ENCODE results near the gene GATAD2A.
A peak's percentile ranks its signal among the peaks of the same experiment; 100 is the strongest.
"Not testable (repeated sequence)": the region's sequence is repeated elsewhere in the genome, so short reads cannot be mapped to it uniquely, and the experiment has no call there.

Gene GATAD2A

DNA sequence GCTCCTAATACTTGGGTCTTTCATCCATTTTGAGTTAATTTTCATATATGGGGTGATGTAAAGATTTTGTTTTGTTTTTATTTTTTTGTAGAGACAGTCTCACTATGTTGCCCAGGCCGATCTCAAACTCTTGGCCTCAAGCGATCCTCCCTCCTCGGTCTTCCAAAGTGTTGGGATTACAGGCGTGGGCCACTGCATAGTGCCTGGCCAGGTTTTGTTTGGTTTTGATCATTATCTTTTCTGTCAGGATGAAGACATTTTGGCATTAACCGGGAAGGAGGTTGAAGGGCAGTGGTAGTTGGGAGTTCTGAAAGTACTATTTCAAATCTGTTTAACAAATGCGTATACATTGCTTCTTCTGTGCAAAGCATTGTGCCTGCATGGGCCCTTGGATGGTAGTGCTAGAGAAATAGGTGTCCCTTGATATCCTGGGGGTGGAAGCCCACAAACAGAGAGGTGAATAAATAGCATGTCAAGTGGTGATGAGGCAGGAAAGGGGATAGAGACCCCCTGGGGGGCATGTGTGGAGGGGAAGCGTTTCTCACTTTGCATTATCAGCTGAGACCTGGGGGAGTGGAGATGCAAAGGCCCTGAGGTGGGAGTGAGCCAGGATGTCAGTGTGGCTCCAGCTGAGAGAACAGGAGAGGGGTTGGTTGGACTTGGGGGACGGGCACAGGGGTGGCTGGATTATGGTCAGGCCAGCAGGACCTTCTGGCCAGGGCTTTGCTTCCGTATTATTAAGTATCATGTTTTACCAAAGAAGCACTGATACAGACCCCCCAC, 41.4 kb downstream of the GATAD2A start:
- DNase-seq (ENCODE audit: low read depth, low spot score) = no peak

GRCh38 chr19:19447536-19448237, 42.2 kb downstream of the GATAD2A start:
- DNase-seq (ENCODE audit: low read depth, low spot score) = no peak

DNA sequence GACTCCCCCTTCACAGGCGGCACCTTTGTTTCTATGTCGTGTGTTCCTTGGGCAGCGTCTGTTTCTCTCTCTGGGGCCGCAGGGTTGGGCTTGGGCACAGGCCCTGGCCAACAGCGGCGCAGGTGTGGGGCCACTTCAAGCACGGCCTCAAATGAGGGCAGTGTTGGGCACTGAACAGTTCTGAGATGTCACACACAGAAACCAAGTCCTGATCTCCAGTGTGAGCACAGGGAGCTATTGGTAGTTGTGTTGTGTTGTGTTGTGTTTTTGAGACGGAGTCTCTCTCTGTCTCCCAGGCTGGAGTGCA, 42.7 kb downstream of the GATAD2A start:
- DNase-seq (ENCODE audit: low read depth, low spot score) = no peak

DNA sequence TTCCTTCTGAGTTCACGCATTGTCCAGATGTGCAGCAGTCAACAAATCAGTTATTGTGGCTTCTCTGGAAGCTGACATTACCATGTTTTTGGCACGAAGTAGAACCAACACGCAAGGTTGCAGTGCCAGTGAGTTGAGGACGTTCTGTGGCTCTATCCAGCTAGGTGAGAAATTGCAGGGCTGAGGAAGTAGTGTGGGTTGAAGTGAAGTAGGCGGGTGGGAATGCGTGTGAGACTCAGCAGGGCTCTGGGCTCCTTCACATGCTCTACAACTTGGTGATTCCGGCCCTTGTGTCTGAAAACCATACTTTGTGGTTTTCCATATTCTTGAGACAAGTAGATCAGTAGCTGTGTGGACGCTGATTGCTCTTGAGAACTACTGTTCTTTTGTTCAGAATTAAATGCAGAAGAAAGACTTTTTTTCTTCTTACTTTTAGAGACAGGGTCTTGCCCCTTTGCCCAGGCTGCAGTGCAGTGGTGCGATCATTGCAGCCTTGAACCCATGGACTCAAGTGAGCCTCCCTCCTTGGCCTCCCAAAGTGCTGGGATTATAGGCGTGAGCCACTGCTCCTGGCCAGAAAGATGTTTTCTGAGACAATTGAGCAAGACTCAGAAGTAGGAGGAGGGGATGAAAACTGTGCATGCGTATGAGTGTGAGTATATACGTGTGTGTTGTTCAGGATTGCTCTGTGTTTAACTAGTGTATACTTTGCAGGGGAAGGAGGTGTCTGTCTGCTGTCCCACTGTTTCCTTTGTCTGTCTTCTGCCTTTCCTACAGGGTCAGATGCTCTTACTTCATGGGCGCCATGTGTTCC, 46.2 kb downstream of the GATAD2A start:
- no peak for DNase-seq (ENCODE audit: low read depth, low spot score)

DNA sequence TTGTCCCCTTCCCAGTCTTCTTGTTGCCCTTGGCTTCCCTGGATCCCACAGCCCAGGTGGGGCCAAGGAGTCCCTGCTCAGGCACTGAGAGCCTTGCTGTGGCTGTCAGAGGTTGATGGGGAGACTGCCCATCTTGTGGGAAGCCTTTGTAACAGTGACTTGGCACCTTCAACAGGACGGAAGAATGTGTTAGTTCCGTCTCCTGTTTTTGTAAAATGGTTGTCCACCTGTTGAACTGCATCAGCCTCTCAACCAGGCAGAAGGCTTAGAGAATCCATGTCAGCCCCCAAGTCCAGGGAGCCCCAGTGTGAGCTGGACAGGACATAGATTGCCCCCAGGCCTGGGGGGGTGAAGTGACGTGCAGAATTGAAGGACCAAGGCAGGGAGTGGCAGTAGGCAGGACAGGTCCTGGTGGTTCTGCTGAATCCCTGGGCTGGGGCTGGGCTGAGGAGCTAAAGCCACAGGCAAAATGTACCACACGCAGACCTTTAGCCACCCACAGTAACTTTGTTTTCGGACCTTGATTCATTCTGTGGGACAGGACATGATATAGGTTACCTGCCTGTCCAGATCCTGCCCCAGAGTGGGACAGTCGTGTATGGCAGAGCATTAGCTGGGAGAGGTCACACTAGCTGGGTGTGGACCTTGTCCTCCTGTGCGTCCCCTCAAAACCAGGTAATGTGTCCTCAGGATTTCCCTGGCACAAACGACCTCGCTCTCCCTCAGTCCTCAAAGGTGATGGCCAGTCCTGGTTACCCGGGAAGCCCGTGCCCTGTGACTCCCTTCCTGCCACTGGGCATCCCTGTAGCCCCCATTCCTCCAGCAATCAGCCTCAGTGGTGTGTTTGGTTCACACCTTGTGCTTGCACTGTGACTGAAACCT, 47.0 kb downstream of the GATAD2A start:
- DNase-seq (ENCODE audit: low read depth, low spot score) = no peak

GRCh38 chr19:19453125-19453454, 47.6 kb downstream of the GATAD2A start:
- DNase-seq (ENCODE audit: low read depth, low spot score) = no peak

- not testable (repeated sequence) for DNase-seq (ENCODE audit: low read depth, low spot score)
These were observed 49.9 kb downstream of the GATAD2A start for GRCh38 chr19:19455166-19455919.

DNA sequence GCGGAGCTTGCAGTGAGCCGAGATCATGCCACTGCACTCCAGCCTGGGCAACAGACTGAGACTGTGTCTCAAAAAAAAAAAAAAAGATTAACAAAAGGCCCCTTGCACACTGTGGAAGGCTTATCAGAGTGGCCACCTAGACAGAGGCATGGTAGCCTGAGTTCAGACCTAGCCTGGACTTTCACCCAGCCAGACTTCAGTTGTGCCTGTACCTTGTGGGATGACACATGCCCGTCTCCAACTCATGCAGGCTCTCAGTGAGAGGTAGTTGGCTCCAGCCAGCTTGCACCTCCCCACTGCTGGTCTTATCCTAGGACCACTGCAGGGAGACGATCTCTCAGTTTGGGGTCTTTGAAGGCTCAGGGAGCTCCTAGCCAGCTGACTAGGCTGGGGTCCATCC, 52.2 kb downstream of the GATAD2A start:
- DNase-seq (ENCODE audit: low read depth, low spot score) = no peak

DNA sequence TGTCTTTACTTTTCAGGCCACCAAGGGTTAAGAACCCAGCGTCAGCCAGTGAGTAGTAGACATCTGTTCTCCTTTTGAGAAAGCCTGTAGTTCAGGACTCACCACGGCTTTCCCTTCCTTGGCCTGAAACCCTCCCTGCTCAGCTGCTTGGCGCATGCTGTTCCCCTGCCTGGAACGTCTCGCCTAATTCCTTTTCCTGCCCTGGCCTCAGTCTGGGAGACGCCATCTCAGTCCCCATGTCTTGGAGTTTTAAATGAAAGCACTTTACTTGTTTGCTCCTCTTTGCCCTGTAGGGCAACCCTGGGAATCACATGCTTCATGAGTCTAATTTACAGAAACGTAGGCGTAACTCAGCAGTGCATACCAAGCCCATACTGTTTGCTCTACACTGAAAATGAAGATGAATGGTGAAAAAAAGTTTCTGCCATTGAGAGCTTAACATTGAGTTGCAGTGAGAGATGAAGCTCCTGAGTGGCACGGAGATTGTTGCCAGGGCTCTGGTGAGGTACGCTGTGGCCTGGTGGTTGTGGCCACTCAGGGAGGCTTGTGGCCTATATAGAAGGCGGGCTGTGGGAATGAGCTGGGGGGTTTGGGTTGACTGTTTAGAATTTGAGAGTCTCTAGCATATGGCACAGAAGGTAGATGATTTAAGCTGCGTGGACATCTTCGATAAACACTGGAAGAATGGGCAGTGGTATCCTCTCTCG, 52.8 kb downstream of the GATAD2A start:
- DNase-seq (ENCODE audit: low read depth, low spot score) = no peak

DNA sequence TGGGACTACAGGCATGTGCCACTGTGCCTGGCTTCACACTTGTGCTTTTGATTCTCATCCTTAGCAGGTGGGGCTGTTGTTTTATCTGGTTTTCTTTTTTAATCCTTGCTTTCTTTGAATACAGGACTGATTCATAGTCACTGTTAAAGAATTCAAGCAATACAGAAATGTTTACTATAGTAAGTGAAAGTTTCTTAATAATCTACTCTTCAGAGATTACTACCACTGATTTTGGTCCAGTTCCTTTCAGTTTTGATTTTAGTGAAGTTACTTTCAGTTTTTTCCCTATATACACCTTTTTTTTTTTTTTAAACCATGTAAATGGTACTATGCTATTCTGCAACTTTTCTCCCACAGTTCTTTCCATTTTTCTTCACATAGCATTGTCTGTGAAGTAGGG, 53.6 kb downstream of the GATAD2A start:
- DNase-seq (ENCODE audit: low read depth, low spot score) = no peak

DNA sequence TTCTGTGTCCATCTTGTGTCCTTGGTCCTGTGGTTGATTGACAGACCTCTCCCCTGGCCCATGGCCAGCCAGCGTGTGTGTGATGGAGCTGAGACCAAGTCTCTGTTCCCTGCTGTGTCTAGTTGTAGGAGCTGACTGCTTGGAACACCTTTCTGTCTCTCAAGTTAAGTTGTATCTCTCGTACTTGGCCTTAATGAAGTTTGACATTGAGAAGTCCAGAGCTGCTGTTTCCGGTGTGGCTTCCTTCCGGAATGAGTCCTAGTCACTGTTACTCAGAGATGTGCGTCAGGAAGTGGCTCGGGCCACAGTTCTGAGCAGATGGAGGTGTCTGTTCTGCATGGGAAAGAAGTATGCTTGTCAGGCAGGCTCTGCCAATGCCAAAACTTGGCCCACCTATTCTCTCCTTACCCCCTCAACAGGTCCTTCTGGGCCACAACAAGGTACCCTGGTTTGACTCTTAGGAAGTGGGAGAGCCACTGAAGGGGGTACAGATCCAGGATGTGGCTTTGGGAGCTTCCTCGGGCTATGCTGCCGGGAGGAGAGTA, 54.3 kb downstream of the GATAD2A start:
- no peak for DNase-seq (ENCODE audit: low read depth, low spot score)

DNA sequence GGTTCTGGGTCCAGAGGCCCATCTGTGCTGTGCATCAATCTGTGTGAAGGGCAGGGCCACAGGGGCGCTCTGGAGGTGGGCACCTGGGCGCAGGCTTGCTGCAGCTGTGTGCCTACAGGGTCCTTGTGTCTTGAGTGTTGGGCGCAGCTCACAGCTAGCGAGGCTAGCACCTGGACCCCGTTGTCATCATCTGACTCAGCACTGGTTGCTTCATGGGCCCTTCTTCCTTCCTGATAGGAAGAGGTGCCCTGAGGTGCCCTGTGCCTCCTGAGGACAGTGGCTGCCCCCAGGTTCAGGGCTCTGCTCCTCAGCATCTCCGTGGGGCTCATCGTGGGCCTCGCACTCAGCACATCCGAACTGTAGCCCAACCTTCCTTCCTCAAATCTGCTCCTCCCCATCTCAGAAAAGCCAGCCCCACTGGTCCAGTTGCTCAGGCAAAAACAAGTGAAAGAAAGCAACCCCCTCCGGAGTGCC, 54.8 kb downstream of the GATAD2A start:
- no peak for DNase-seq (ENCODE audit: low read depth, low spot score)

- peak; percentile 69 for DNase-seq (ENCODE audit: low read depth, low spot score)
These were observed 55.3 kb downstream of the GATAD2A start for GRCh38 chr19:19460761-19461265.

DNA sequence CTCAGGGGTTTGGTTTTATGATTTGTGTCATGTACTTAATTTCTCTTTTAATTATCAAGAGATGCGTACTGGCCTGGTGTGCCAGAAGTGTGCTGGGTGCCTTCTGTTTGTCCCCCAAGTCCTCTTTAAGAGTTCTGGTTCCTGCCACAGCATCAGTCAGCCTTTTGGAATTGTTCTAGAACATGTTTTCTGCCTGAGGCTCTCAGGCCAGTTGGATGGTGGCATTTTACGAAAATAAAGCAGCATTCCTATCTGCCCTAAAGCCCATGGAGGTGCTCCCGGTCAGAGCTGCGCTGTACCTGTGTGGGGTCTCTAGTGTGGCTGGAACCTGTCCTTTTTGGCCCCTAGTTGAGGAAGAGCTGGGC, 55.8 kb downstream of the GATAD2A start:
- peak; percentile 53 for DNase-seq (ENCODE audit: low read depth, low spot score)

DNA sequence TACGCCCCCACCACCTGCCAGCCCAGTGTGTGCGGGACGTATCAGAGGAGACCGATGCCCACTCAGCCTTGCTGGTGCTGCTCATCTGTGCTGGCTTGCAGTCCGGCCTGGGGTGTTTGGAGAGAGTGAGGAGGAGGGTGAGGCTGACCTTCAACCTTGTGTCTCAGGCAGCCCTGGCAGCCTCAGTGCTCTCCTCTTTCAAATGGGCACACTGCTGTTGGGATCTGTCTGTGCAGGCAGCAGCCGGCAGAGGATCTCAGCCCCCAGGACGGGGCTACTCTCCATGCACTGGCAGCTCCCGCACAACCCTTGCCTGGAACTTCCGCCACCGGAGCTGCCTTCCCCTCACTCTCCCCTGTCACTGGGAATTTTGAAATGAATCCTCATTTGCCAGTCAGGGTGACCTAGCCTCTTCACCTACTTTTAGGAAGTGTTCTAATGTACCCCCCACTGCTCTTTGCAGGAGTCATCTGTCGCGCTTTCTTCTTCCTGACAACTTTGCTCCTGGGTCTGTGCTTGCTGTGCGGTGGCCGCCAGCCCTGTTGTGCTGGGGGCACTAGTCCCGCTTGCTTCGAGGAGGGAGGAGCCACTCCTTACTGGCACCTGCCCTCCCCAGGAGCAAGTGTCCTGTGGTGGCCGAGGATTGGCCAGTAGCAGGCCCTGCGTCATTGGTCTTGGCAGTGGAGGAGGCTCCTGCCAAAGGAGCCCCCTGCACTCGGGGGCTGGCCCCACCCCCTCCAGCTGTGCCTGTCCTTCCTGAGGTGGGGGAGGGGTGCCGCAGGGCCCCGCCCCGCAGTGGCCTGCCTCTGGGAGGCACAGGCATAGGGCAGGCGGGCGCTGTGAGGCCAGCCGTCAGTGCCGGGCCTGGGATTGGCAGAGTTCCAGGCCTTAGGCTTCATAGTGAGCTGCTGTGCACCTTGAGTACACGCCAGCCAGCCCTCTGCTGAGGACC, 56.5 kb downstream of the GATAD2A start:
- peak; percentile 97 for DNase-seq (ENCODE audit: low read depth, low spot score)

DNA sequence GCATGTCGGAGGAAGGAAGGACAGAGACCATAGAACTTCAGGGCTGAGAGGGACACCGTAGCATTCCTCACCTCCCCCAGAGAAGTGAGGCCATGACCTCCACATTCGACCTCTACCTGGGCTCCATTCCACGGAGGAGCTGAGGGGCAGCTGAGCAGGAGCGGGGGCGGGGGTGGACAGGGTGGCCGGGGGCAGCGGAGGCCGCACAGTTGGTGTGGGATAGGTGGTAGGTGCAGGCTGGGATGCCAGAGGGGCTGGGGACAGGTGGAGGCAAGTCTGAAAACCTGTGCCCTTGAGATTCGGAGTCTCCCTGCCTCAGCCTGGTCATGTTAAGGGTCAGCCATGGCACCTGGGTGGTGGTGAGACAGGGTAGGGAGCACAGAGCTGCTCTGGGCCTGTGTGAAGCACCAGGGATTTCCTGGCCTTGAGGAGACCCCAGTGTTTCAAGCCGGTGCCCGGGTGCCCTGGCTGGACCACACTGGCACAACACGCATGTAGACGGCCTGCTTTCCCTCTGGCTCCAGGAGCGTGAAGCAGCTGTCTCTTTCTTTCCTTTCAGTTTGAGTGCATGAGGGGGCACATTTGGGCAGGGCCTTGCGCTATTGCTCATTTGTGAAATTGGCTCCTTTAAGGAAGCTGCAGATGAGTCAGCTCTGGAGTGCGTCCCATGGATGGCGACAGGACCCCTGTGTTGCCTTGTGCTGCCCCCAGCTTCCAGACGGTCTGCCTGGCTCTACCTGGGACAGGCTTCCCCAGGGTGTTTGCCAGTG, 58.1 kb downstream of the GATAD2A start:
- peak; percentile 34 for DNase-seq (ENCODE audit: low read depth, low spot score)

- peak; percentile 91 for DNase-seq (ENCODE audit: low read depth, low spot score)
These were observed 59.0 kb downstream of the GATAD2A start for GRCh38 chr19:19464339-19465098.

Measured in ELF-1 (cell line).